Glutamatergic neuron (in vitro differentiated cells): ENCODE data around the gene ADARB1. TPM values are rescaled to one million over a fixed set of nuclear protein-coding genes. Genes with fewer than 3 reads are reported as not detected.

Experiments used
- DNase-seq: peaks from one replicate; pipeline ENCODE4 v3.0.0; 2022
- H3K27ac Mint-ChIP-seq: one replicate; pipeline ENCODE4 v1.8.0; 2020; ENCODE audit warnings: mild to moderate bottlenecking, mixed read lengths, inconsistent platforms; ENCODE audit not compliant: unreplicated experiment
- H3K27me3 Mint-ChIP-seq: one replicate; pipeline ENCODE4 v1.8.0; 2020; ENCODE audit warnings: mild to moderate bottlenecking, moderate library complexity, mixed read lengths, inconsistent platforms; ENCODE audit not compliant: unreplicated experiment
- H3K36me3 Mint-ChIP-seq: one replicate; pipeline ENCODE4 v1.8.0; 2020; ENCODE audit warnings: mild to moderate bottlenecking, mixed read lengths, inconsistent platforms; ENCODE audit not compliant: unreplicated experiment
- H3K4me1 Mint-ChIP-seq: one replicate; pipeline ENCODE4 v1.8.0; 2020; ENCODE audit warnings: mild to moderate bottlenecking, low read depth, mixed read lengths, inconsistent platforms; ENCODE audit not compliant: unreplicated experiment
- H3K4me3 Mint-ChIP-seq: one replicate; pipeline ENCODE4 v1.8.0; 2020; ENCODE audit warnings: mild to moderate bottlenecking, mixed read lengths, inconsistent platforms; ENCODE audit not compliant: unreplicated experiment
- H3K9me3 Mint-ChIP-seq: one replicate; pipeline ENCODE4 v1.8.0; 2020; ENCODE audit warnings: mild to moderate bottlenecking, moderate library complexity, mixed read lengths, inconsistent platforms; ENCODE audit not compliant: unreplicated experiment
- CTCF ChIP-seq: fragments of 200-600 bp; sonication (generic); IDR thresholded peaks from one replicate; pipeline ENCODE4 v1.5.0; 2021; ENCODE audit not compliant: partially characterized antibody, unreplicated experiment
- total RNA-seq: library from RNA; stranded (reverse); fragmentation: NEBNext Ultra II Directional; extraction: Animal tissue kit (Norgen Biotek cat#: 25700); gene quantifications from one replicate; pipeline ENCODE4 v1.2.1, GENCODE V29; 2021; ENCODE audit not compliant: unreplicated experiment

The ADARB1 gene
- total RNA-seq, 1 donor from 2014 or later, result 49.2 TPM

- TF ChIP-seq CTCF, result no peak
- Mint-ChIP-seq H3K36me3 (no peaks in the 10 kb centered on the region), H3K4me3 (no peak overlapping the region), H3K9me3 (peaks cover 6% of the 10 kb centered on the region), H3K27me3 (peaks cover 10% of the 10 kb centered on the region), H3K4me1 (peaks cover 20% of the 10 kb centered on the region), H3K27ac (no peak overlapping the region)
- no peak for DNase-seq
Measured at GRCh38 chr21:45078371-45078770, 4.0 kb downstream of the ADARB1 start.

GRCh38 chr21:45078877-45079281 is 4.5 kb downstream of the ADARB1 start:
- H3K4me1 Mint-ChIP-seq, result peaks cover 20% of the 10 kb centered on the region
- no peak for DNase-seq
- H3K27me3 Mint-ChIP-seq, result peaks cover 7% of the 10 kb centered on the region
- H3K27ac Mint-ChIP-seq, result no peak overlapping the region
- peaks cover 4% of the 10 kb centered on the region for H3K9me3 Mint-ChIP-seq
- TF ChIP-seq CTCF, result no peak
- H3K36me3 Mint-ChIP-seq, result no peaks in the 10 kb centered on the region
- H3K4me3 Mint-ChIP-seq, result no peak overlapping the region

- TF ChIP-seq CTCF, result no peak
- peaks cover 22% of the 10 kb centered on the region for H3K4me1 Mint-ChIP-seq
- no peak for DNase-seq
- H3K27me3 Mint-ChIP-seq, result peaks cover 7% of the 10 kb centered on the region
- no peaks in the 10 kb centered on the region for H3K36me3 Mint-ChIP-seq
- no peak overlapping the region for H3K27ac Mint-ChIP-seq
- peaks cover 4% of the 10 kb centered on the region for H3K9me3 Mint-ChIP-seq
- H3K4me3 Mint-ChIP-seq, result no peak overlapping the region
Measured at GRCh38 chr21:45079351-45079750, 5.0 kb downstream of the ADARB1 start.

- no peak overlapping the region for H3K27ac Mint-ChIP-seq
- H3K27me3 Mint-ChIP-seq, result peaks cover 7% of the 10 kb centered on the region
- no peak overlapping the region for H3K4me3 Mint-ChIP-seq
- H3K9me3 Mint-ChIP-seq, result peaks cover 4% of the 10 kb centered on the region
- no peaks in the 10 kb centered on the region for H3K36me3 Mint-ChIP-seq
- H3K4me1 Mint-ChIP-seq, result peaks cover 29% of the 10 kb centered on the region
- TF ChIP-seq CTCF, result no peak
- DNase-seq, result no peak
Measured at GRCh38 chr21:45080232-45080631, 5.9 kb downstream of the ADARB1 start.

- Mint-ChIP-seq H3K9me3 (no peaks in the 10 kb centered on the region), H3K27ac (no peak overlapping the region), H3K27me3 (peaks cover 4% of the 10 kb centered on the region), H3K4me3 (no peak overlapping the region), H3K4me1 (peaks cover 30% of the 10 kb centered on the region), H3K36me3 (no peaks in the 10 kb centered on the region)
- no peak for DNase-seq
- TF ChIP-seq CTCF, result no peak
Measured at GRCh38 chr21:45080639-45081414, 6.4 kb downstream of the ADARB1 start.
